ENCODE data around the gene RPS6KA2.

DNA sequence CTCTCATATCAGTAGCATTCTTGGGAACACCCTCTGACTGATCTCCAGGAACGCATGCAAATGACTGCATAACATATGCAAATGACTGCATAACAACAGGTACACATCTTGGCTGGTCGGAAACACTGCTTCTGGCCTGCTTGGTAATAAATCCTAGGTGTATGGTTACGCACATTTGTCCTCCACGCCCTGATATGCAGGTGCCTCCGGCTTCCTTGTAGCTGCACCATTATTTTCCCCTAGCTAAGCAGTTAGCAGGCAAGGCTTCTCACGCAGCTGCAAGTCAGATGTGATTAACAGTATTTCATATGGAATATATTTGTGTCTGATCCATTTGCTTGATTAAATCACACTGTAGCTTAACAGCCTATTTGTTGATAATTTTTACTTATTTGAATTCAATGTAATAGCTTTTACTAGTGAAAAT lies 5.9 kb downstream of the RPS6KA2 start:
- TF ChIP-seq, protein P1, sequence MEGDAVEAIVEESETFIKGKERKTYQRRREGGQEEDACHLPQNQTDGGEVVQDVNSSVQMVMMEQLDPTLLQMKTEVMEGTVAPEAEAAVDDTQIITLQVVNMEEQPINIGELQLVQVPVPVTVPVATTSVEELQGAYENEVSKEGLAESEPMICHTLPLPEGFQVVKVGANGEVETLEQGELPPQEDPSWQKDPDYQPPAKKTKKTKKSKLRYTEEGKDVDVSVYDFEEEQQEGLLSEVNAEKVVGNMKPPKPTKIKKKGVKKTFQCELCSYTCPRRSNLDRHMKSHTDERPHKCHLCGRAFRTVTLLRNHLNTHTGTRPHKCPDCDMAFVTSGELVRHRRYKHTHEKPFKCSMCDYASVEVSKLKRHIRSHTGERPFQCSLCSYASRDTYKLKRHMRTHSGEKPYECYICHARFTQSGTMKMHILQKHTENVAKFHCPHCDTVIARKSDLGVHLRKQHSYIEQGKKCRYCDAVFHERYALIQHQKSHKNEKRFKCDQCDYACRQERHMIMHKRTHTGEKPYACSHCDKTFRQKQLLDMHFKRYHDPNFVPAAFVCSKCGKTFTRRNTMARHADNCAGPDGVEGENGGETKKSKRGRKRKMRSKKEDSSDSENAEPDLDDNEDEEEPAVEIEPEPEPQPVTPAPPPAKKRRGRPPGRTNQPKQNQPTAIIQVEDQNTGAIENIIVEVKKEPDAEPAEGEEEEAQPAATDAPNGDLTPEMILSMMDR (conservative IDR thresholded peaks at IDR 0.05; ENCODE audit: low read depth in 2 of 2), result no peak
- TF ChIP-seq POLR2AphosphoS5 (IDR thresholded peaks at IDR 0.05; ENCODE audit: low read depth) (no peak), EZH2 (IDR thresholded peaks at IDR 0.05; ENCODE audit: low read depth, unreplicated experiment) (no peak), EZH2phosphoT487 (IDR thresholded peaks at IDR 0.05; ENCODE audit: unreplicated experiment) (no peak), JUNB (IDR thresholded peaks at IDR 0.05; ENCODE audit: unreplicated experiment) (no peak), CREB1 (CRISPR knock-in tag; IDR thresholded peaks at IDR 0.05; ENCODE audit: low read depth) (no peak), STAT1 (IDR thresholded peaks at IDR 0.05; ENCODE audit: unreplicated experiment) (no peak), ZNF114 (CRISPR knock-in tag; IDR thresholded peaks at IDR 0.05) (no peak)
- TF ChIP-seq, protein P2, sequence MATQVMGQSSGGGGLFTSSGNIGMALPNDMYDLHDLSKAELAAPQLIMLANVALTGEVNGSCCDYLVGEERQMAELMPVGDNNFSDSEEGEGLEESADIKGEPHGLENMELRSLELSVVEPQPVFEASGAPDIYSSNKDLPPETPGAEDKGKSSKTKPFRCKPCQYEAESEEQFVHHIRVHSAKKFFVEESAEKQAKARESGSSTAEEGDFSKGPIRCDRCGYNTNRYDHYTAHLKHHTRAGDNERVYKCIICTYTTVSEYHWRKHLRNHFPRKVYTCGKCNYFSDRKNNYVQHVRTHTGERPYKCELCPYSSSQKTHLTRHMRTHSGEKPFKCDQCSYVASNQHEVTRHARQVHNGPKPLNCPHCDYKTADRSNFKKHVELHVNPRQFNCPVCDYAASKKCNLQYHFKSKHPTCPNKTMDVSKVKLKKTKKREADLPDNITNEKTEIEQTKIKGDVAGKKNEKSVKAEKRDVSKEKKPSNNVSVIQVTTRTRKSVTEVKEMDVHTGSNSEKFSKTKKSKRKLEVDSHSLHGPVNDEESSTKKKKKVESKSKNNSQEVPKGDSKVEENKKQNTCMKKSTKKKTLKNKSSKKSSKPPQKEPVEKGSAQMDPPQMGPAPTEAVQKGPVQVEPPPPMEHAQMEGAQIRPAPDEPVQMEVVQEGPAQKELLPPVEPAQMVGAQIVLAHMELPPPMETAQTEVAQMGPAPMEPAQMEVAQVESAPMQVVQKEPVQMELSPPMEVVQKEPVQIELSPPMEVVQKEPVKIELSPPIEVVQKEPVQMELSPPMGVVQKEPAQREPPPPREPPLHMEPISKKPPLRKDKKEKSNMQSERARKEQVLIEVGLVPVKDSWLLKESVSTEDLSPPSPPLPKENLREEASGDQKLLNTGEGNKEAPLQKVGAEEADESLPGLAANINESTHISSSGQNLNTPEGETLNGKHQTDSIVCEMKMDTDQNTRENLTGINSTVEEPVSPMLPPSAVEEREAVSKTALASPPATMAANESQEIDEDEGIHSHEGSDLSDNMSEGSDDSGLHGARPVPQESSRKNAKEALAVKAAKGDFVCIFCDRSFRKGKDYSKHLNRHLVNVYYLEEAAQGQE (IDR thresholded peaks at IDR 0.05; ENCODE audit: unreplicated experiment), result no peak
